IMR-90 (cell line): ENCODE measurements around the gene USH2A. TPM values are rescaled to one million over a fixed set of nuclear protein-coding genes. Genes with fewer than 3 reads are reported as not detected.
A peak's percentile ranks its signal among the peaks of the same experiment; 100 is the strongest.

Experiments used
- ATAC-seq: fragments of 200-7000 bp; cut with Tn5 transposase; 2 replicates; pipeline ENCODE4 v1.9.1; 2020; ENCODE audit warnings: low read depth, mild to moderate bottlenecking, moderate library complexity
- BruUV-seq: library from RNA; stranded (reverse); fragments of 400-500 nt; replicated peaks from 2 replicates; lab custom pipeline; 2021; lab: Mats Ljungman, UMichigan
- CTCF ChIA-PET: fragments of 300-600 bp; formaldehyde crosslinking; extraction: SDS; loops from one replicate; lab custom pipeline; 2021; ENCODE audit warnings: antibody characterized with exemption; lab: Yijun Ruan, JAX
- POLR2A ChIA-PET: fragments of 300-600 bp; sonication (Branson Sonifier 250); formaldehyde crosslinking; loops from one replicate; lab custom pipeline; 2022; ENCODE audit warnings: antibody characterized with exemption; ENCODE audit not compliant: unreplicated experiment; lab: Charles Lee
- DNase-seq: peaks from one replicate; pipeline ENCODE4 v3.0.0; 2013
- H2AFZ ChIP-seq: replicated peaks from 2 replicates; pipeline ENCODE3; 2013; ENCODE audit warnings: low read length, mild to moderate bottlenecking; ENCODE audit not compliant: poor library complexity
- H2AK5ac ChIP-seq: 2 replicates; pipeline ENCODE4 v1.6.1; 2013; ENCODE audit warnings: low read depth, low read length, inconsistent platforms
- H2AK9ac ChIP-seq: replicated peaks from 2 replicates; pipeline ENCODE3; 2013; ENCODE audit warnings: mild to moderate bottlenecking, low read depth, low read length, moderate library complexity; ENCODE audit not compliant: poor library complexity
- H2BK120ac ChIP-seq: 2 replicates; pipeline ENCODE4 v1.6.1; 2013; ENCODE audit warnings: low read depth, low read length, inconsistent platforms
- H2BK15ac ChIP-seq: 3 replicates; pipeline ENCODE4 v1.6.1; 2013; ENCODE audit warnings: low read depth, low read length, inconsistent platforms
- H2BK20ac ChIP-seq: 2 replicates; pipeline ENCODE4 v1.6.1; 2013; ENCODE audit warnings: low read depth, mild to moderate bottlenecking, inconsistent platforms, low read length, moderate library complexity
- H2BK5ac ChIP-seq: 2 replicates; pipeline ENCODE4 v1.6.1; 2013; ENCODE audit warnings: mild to moderate bottlenecking, low read depth, low read length, inconsistent platforms; ENCODE audit not compliant: poor library complexity, severe bottlenecking
- H3K14ac ChIP-seq: replicated peaks from 2 replicates; pipeline ENCODE4 v1.6.1; 2013; ENCODE audit warnings: low read depth, low read length, inconsistent platforms
- H3K18ac ChIP-seq: 2 replicates; pipeline ENCODE4 v1.6.1; 2013; ENCODE audit warnings: low read depth, low read length, control low read depth
- H3K23ac ChIP-seq: 2 replicates; pipeline ENCODE4 v1.6.1; 2013; ENCODE audit warnings: low read depth, low read length, inconsistent platforms
- H3K27ac ChIP-seq: 2 replicates; pipeline ENCODE4 v1.5.1; 2013; ENCODE audit warnings: mild to moderate bottlenecking, control low read depth, low read length; ENCODE audit not compliant: insufficient read depth
- H3K27me3 ChIP-seq: 2 replicates; pipeline ENCODE4 v1.6.1; 2013; ENCODE audit warnings: low read length; ENCODE audit not compliant: control insufficient read depth, insufficient read depth
- H3K36me3 ChIP-seq: 2 replicates; pipeline ENCODE4 v1.6.1; 2013; ENCODE audit warnings: low read length, mixed read lengths; ENCODE audit not compliant: control insufficient read depth, insufficient read depth
- H3K4ac ChIP-seq: 2 replicates; pipeline ENCODE4 v1.6.1; 2013; ENCODE audit warnings: low read depth, low read length, inconsistent platforms
- H3K4me1 ChIP-seq: 2 replicates; pipeline ENCODE4 v1.6.1; 2013; ENCODE audit warnings: low read length, mixed read lengths; ENCODE audit not compliant: control insufficient read depth, insufficient read depth
- H3K4me2 ChIP-seq: 2 replicates; pipeline ENCODE4 v1.6.1; 2013; ENCODE audit warnings: low read depth, mild to moderate bottlenecking, control low read depth, low read length, moderate library complexity
- H3K4me3 ChIP-seq: 2 replicates; pipeline ENCODE4 v1.5.1; 2013; ENCODE audit warnings: low read depth, mild to moderate bottlenecking, control low read depth, low read length, moderate library complexity; ENCODE audit not compliant: insufficient read depth
- H3K56ac ChIP-seq: 2 replicates; pipeline ENCODE4 v1.6.1; 2013; ENCODE audit warnings: low read length, inconsistent platforms; ENCODE audit not compliant: insufficient read depth; ENCODE audit errors: extremely low read depth
- H3K79me1 ChIP-seq, 2 experiments: 2 replicates each; pipeline ENCODE4 v1.6.1; 2013; ENCODE audit warnings: low read length in 2 of 2, inconsistent platforms in 1 of 2, low read depth in 1 of 2
- H3K9ac ChIP-seq: 2 replicates; pipeline ENCODE4 v1.6.1; 2013; ENCODE audit warnings: low read depth, low read length, control low read depth
- H3K9me1 ChIP-seq: 2 replicates; pipeline ENCODE4 v1.6.1; 2013; ENCODE audit warnings: low read length, inconsistent platforms; ENCODE audit not compliant: insufficient read depth
- H3K9me3 ChIP-seq: 2 replicates; pipeline ENCODE4 v1.6.1; 2013; ENCODE audit warnings: low read length; ENCODE audit not compliant: control insufficient read depth, insufficient read depth
- H4K20me1 ChIP-seq: 2 replicates; pipeline ENCODE4 v1.6.1; 2013; ENCODE audit warnings: low read length, inconsistent platforms; ENCODE audit not compliant: insufficient read depth
- H4K5ac ChIP-seq: 2 replicates; pipeline ENCODE4 v1.6.1; 2013; ENCODE audit warnings: mild to moderate bottlenecking, low read depth, low read length, control low read depth
- H4K8ac ChIP-seq, 2 experiments: 2 replicates each; pipeline ENCODE4 v1.6.1; 2013; ENCODE audit warnings: low read depth in 2 of 2, low read length in 2 of 2, control low read depth in 1 of 2, inconsistent platforms in 1 of 2
- H4K91ac ChIP-seq: 2 replicates; pipeline ENCODE4 v1.6.1; 2013; ENCODE audit warnings: low read depth, low read length, inconsistent platforms; ENCODE audit not compliant: insufficient read depth
- CEBPB ChIP-seq: IDR thresholded peaks from 2 replicates; pipeline ENCODE4 v1.6.1; 2012; ENCODE audit warnings: low read depth, low read length, improper control_type of control experiment
- WGBS, 2 experiments: methylation state at CpG; one replicate each; pipeline versions ENCODE4 v1.1.5 to v1.1.7; 2013; ENCODE audit warnings: missing lambda C conversion rate in 2 of 2; ENCODE audit not compliant: insufficient read length in 1 of 2; ENCODE audit errors: extremely low coverage in 2 of 2; 5-methylcytosine and 5-hydroxymethylcytosine counted together
- dilution Hi-C: fragments of 300-500 bp; cut with HindIII; formaldehyde crosslinking; loops from one replicate; pipeline ENCODE4 v1.14.3; 2018; ENCODE audit warnings: low sequenced_read_pairs; ENCODE audit not compliant: unreplicated experiment
- in situ Hi-C: fragments of 300-500 bp; cut with MboI; formaldehyde crosslinking; loops from 3 replicates; pipeline ENCODE4 v1.14.3; 2019; ENCODE audit warnings: low sequenced_read_pairs, inconsistent platforms, mixed read lengths
- intact Hi-C: fragments of 100-400 bp; cut with micrococcal nuclease; formaldehyde crosslinking; loops from 2 replicates; pipeline ENCODE4 v1.10.0; 2022
- polyA plus RNA-seq, 3 experiments: library from polyadenylated mRNA; depleted of rRNA; stranded (reverse); fragments of >200 nt; gene quantifications; 2 replicates each; pipeline ENCODE4 v1.2.3, GENCODE V29; 2012; ENCODE audit warnings: low replicate concordance in 1 of 3
- total RNA-seq: library from RNA; depleted of rRNA; stranded (reverse); fragments of >200 nt; gene quantifications from 2 replicates; pipeline ENCODE4 v1.2.3, GENCODE V29; 2012
- TF ChIP-seq, protein P1 (sequence below): conservative IDR thresholded peaks from 2 replicates; pipeline ENCODE4 v1.5.1; 2012; ENCODE audit warnings: mild to moderate bottlenecking, low read depth, low read length, improper control_type of control experiment

The USH2A gene
- total and polyA plus RNA-seq, 2 of the 4 experiments (the other 2 are of a cell fraction): under 0.01 to 0.02 TPM

DNA sequence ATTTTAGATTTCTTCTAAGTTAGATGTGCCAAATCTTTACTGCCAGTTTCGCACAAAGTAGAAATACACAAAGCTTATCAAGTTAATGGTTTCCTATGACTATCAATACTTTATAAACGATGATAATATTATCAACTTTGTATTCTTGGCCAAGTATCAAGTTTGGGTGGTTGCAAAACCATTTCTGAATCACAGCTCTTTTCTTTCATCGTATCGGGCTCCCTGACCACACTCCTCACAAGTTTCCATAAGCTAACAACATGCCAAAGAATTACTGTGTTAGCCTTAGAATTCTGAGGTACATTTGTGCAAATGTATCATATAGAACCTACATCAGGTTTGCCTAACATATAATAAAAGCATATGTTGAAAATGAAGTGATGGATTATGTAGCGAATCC, 545.1 kb downstream of the USH2A start:
- intact Hi-C loops (no loop called here), dilution Hi-C loops (no loop called here), in situ Hi-C loops (no loop called here)
- POLR2A ChIA-PET: no interaction called here
- H3K9ac ChIP-seq: no peak overlapping the region
- WGBS, 2 experiments: no CpG with 5 or more reads among the region's 5 CpGs
- peak; percentile 59 for DNase-seq
- H3K27ac ChIP-seq: no peak overlapping the region
- no peak overlapping the region for H3K4ac ChIP-seq
- no peak overlapping the region for H3K56ac ChIP-seq
- H2BK15ac ChIP-seq: no peak overlapping the region
- no peaks in the 10 kb centered on the region for H3K9me1 ChIP-seq
- BruUV-seq: no TSS peak
- H4K20me1 ChIP-seq: no peaks in the 10 kb centered on the region
- H3K4me1 ChIP-seq: no peaks in the 10 kb centered on the region
- TF ChIP-seq, protein P1, sequence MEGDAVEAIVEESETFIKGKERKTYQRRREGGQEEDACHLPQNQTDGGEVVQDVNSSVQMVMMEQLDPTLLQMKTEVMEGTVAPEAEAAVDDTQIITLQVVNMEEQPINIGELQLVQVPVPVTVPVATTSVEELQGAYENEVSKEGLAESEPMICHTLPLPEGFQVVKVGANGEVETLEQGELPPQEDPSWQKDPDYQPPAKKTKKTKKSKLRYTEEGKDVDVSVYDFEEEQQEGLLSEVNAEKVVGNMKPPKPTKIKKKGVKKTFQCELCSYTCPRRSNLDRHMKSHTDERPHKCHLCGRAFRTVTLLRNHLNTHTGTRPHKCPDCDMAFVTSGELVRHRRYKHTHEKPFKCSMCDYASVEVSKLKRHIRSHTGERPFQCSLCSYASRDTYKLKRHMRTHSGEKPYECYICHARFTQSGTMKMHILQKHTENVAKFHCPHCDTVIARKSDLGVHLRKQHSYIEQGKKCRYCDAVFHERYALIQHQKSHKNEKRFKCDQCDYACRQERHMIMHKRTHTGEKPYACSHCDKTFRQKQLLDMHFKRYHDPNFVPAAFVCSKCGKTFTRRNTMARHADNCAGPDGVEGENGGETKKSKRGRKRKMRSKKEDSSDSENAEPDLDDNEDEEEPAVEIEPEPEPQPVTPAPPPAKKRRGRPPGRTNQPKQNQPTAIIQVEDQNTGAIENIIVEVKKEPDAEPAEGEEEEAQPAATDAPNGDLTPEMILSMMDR: no peak
- TF ChIP-seq CEBPB: peak; percentile 72
- no peaks in the 10 kb centered on the region for H3K36me3 ChIP-seq
- H4K91ac ChIP-seq: no peak overlapping the region
- H3K4me2 ChIP-seq: no peak overlapping the region
- no peak overlapping the region for H2AK5ac ChIP-seq
- no peaks in the 10 kb centered on the region for H3K9me3 ChIP-seq
- no peak overlapping the region for H3K14ac ChIP-seq
- H2BK5ac ChIP-seq: no peak overlapping the region
- no peak overlapping the region for H3K18ac ChIP-seq
- H3K23ac ChIP-seq: no peak overlapping the region
- no peak overlapping the region for H2AFZ ChIP-seq
- H4K5ac ChIP-seq: no peak overlapping the region
- no peak overlapping the region for H4K8ac ChIP-seq
- no peaks in the 10 kb centered on the region for H3K79me1 ChIP-seq
- no peak for ATAC-seq
- H2BK20ac ChIP-seq: no peak overlapping the region
- no peak overlapping the region for H2AK9ac ChIP-seq
- no peaks in the 10 kb centered on the region for H3K27me3 ChIP-seq
- no peak overlapping the region for H2BK120ac ChIP-seq
- CTCF ChIA-PET: no interaction called here
- H3K4me3 ChIP-seq: no peak overlapping the region
